ENCODE results near the gene MEIS1.

DNA sequence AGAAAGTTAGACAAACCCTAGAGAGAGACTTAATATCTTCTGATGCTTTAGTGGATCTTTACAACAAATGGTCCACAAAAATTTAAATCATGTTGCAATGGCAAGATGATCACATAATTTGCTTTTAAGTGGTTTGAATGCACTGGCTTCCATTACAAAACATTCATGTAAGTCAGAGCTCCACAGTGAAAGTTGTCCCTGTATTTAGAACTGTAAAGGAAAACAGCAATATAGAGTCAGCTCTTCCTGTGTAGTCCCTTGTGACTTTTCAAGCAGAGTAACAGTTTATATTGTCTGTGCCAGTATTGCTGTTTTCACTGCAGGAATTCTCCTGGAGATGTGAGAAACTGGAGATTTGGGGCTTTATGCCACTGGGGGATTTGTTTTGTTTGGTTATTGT, 77.7 kb downstream of the MEIS1 start:
- no peak for TF ChIP-seq EZH2 (IDR thresholded peaks at IDR 0.05; ENCODE audit: borderline replicate concordance, low read depth, low read length, poor library complexity, severe bottlenecking)
- TF ChIP-seq, protein P1, sequence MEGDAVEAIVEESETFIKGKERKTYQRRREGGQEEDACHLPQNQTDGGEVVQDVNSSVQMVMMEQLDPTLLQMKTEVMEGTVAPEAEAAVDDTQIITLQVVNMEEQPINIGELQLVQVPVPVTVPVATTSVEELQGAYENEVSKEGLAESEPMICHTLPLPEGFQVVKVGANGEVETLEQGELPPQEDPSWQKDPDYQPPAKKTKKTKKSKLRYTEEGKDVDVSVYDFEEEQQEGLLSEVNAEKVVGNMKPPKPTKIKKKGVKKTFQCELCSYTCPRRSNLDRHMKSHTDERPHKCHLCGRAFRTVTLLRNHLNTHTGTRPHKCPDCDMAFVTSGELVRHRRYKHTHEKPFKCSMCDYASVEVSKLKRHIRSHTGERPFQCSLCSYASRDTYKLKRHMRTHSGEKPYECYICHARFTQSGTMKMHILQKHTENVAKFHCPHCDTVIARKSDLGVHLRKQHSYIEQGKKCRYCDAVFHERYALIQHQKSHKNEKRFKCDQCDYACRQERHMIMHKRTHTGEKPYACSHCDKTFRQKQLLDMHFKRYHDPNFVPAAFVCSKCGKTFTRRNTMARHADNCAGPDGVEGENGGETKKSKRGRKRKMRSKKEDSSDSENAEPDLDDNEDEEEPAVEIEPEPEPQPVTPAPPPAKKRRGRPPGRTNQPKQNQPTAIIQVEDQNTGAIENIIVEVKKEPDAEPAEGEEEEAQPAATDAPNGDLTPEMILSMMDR (conservative IDR thresholded peaks at IDR 0.05; ENCODE audit: low read depth, low read length) = no peak
